Measurements from ENCODE around the gene ITFG1.

DNA sequence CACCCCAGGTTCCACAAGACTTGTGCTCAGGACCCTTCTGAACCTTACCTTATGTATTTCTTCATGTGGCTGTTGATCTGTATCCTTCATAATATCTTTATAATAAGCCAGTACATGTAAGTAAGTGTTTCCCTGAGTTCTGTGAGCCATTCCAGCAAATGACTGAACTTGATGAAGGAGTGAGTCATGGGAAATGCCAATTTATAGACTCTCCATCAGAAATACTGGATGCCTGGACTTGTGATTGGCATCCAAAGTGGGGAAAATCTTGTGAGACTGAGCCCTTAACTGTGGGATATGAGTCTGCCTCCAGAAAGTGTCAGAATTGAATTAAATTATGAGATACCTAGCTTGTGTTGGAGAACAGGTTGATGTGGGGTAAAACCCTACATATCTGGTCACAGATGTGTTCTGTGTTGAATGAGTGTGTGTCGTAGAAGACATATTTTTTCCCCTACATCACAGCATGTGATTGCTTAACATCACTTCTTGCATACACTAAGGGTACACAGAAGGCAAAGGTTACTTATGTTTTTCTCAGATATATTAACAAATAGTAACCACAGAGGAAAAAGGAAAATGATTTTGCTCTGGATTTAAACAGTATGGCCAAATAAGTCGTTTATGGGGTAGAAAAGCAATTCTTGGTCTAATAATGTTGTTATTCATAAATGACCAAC is 247.0 kb downstream of the ITFG1 start:
- TF ChIP-seq, protein P1, sequence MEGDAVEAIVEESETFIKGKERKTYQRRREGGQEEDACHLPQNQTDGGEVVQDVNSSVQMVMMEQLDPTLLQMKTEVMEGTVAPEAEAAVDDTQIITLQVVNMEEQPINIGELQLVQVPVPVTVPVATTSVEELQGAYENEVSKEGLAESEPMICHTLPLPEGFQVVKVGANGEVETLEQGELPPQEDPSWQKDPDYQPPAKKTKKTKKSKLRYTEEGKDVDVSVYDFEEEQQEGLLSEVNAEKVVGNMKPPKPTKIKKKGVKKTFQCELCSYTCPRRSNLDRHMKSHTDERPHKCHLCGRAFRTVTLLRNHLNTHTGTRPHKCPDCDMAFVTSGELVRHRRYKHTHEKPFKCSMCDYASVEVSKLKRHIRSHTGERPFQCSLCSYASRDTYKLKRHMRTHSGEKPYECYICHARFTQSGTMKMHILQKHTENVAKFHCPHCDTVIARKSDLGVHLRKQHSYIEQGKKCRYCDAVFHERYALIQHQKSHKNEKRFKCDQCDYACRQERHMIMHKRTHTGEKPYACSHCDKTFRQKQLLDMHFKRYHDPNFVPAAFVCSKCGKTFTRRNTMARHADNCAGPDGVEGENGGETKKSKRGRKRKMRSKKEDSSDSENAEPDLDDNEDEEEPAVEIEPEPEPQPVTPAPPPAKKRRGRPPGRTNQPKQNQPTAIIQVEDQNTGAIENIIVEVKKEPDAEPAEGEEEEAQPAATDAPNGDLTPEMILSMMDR (conservative IDR thresholded peaks at IDR 0.05; ENCODE audit: low read depth, low read length): no peak
- TF ChIP-seq EZH2 (IDR thresholded peaks at IDR 0.05; ENCODE audit: low read length, unreplicated experiment) (no peak), EZH2phosphoT487 (IDR thresholded peaks at IDR 0.05; ENCODE audit: borderline replicate concordance, low read length) (no peak)

Measured in PC-3 (cell line).